G401.6 (cell line): ENCODE data around the gene RSPO4.

ENCODE experiments used
- FAIRE-seq: peaks from 2 replicates; lab custom pipeline; 2012; peaks lifted over from hg19 to GRCh38; lab: Jason Lieb, UNC

RSPO4 gene

DNA sequence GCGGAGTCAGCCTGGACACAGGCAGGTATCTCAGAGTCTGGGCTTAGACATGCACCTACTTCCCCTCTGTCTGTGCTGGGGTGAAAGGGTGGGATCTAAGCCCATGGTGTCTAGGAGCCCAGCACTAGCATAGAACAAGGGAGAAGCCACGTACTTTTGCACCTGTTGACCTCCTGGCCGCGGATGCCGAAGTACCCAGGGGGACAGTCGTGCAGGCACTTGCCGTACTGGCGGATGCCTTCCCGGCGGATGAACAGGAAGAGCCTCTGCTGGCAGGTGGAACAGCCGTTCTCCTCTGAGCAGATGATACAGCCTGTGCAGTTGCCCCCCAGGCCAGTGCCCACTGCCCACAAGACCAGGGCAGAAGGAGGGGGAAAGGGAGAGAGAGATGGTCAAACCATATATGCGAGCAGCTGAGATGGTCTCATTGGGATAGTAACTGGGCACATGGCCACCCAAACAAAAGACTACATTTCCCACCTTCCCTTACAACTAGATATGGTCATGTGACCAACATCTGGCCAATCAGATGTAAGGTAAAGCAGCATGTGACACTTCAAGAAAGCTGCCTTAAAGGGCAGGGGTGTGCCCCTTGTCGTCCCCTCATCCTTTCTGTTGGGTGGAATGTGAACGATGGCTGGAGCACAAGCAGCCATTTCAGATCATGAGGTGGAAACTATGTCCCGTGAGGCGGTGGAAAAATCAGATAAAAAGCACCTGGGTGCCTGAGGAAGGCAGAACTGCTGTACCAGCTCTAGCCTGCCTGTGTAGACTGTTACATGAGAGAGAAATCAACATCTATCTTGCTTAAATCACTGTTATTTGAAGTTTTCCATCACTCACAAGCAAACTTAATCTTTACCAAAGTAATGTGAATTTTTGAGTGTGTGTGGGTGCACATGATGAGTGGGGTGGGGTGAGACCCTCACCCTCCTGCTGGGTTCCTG is 34.0 kb downstream of the RSPO4 start:
- no peak for FAIRE-seq

DNA sequence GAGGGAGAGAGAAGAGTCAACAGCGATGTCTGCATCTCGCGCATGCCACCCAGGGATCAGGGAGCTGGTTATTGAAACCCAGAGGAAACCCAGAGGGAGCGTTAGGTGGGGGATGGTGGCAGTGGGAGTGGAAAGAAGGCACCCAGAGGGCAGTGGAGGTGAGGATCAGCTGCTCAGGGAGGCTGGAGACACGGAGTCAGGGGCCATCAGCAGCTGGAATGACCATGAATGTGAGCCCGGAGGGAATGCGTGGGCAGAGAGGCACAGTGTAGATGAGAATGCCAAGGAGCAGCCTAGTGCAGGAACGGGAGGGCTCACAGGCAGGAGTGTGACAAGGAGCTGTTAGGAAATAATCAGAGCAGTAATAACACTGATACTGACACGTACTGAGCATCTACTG is 36.2 kb downstream of the RSPO4 start:
- FAIRE-seq, result no peak

DNA sequence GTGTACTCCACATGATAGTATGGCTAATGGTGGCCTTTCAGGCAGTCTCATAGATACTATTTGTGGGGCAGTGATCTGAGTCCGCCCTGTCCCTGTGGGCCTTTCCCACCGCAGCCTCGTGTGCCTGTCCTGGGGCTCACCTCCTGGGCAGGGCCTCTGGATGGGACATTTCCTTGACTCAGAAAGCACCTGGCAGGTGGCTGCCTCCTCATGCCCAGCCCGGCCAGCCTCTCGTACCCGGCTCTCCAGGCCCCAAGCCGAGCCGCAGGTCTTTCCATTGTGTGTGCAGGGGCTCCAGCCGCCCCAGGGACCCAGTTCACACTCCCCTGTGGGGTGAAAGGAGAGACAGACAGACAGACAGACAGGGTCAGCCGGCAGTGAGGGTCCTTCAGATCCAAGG is 38.3 kb downstream of the RSPO4 start:
- FAIRE-seq, result no peak

DNA sequence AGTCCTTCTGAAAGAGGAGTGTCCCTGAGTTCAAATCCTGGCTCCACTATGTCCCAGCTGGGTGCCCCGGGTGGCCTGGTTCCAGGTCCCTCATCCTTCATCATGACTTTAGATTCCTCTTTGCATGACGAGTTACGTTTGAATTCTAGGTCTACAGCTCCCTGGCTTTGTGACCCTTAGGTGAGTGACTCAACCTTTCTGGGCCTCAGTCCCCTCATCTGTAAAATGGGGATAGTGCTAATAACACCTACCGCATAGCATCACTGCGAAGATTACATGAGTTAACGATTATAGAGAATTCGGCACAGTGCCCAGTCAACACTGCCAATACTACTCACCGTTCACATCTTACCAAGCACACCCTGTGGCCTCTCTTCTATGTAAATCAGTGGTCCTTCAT is 39.4 kb downstream of the RSPO4 start:
- no peak for FAIRE-seq

DNA sequence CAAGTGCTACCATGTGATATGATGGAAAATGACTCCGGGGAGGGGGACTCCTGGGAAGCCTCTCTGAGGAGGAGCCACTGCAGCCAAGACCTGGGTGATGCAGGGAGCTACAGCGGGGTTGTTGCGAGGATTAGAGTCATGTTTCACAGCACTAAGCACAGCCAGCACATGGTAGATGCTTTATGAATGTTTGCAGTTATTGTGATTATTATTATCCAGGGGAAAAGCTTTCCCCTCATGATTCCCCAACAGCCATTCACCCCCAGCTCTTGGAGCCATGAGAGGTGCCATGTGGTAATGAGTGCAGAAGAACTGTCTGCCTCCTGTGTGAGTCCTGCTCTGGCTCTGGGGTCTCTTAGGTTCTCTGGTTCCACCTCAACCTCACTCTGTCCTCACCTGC is 39.9 kb downstream of the RSPO4 start:
- FAIRE-seq, result no peak

DNA sequence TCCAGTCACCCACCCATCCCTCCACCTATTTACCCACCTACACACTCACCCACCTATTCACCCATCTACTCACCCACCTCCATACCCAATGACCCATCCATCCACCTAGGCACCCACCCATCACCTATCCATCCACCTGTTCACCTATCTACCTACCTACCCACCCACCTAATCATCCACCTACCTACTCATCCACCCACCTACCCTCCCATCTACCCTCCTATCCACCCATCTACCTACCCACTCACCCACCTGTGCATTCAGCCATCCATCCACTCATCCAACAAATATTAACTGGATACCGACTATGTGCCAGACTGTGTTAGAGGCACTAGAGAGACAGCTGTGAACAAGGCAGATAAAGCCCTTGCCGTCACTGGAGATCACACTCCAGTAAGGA is 40.3 kb downstream of the RSPO4 start:
- FAIRE-seq, result no peak

DNA sequence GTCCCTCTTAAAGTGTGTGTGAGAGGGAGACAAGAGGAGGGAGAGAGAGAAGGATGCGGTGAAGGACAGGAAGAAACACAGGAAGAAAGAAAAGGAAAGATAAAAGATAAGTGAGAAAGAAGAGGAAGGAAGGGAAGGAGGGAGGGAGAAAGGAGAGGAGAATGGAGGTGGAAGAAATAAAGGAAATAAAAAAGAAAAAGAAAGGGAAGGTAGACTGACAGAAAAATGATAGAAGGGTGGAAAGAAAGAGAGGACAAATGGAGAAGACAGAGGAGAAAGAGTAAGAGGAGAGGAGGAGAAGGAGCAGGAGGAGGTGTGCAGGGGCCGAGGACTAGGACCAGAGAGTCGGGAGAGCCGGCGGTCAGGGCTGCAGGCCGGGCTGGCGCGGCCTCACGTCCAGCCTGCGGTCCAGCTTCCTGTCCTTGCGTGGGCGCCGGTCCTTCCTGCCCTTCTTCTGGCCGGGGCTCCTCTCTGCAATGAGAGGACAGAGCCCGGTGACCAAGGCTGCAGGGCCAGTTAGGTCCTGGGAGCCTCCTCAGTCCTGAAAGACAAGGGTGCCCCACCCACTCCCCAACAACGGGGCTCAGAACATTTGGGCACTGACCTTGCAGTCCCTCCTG is 42.0 kb downstream of the RSPO4 start:
- FAIRE-seq, result no peak

DNA sequence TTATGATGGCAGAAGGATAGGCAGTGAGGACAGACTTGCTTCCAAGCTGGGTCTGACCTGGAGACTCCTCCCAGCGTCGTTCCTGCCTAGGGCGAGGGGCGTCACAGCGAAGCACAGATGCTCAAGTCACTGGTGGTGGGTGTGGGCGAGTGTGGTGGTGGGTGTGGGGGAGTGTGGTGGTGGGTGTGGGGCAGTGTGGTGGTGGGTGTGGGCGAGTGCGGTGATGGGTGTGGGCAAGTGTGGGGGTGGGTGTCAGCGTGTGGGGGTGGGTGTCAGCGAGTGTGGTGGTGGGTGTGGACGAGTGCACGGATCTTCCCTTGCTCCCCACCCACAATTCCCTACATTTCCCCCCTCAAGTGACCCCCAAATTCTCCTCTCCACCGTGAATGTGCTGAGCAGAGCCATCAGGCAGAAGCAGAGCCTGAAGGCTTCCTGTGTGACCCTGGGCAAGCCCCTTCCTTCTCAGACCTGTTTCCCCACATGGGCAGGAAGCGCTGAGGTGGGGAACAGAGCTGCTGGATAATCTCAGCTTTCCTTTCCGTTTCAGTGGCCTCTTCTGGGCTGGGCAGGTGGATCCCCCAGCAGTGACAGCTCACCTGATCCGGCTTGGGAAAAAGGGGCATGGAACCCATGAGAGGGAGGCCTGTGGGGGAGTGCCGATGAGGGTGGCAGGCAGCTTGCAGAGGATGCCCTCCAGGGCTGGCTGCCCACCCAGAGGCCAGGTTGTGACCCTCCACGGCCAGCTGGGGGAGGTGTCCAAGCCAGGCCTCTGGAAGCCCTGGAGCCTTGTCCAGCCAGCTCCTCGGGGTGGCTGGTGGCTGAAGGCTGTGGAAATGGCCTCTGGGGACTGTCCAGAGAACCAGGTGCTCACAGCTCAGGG is 42.9 kb downstream of the RSPO4 start:
- FAIRE-seq, result no peak

DNA sequence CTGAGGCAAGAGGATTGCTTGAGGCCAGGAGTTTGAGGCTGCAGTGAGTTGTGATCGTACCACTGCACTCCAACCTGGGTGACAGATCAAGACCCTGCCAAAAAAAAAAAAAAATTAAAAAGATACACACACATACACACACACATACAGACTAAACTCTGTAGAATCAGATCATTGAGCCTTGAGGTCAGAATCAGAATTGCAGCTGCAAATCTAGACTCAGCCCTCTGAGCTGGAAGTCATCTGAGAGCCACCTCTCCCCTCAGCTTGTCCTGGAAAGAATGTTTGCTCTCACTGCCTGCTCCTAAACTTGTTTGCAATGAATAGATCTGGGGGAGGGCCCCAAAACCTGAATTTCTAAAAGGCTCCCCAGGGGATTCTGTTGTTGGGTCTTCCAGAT is 44.6 kb downstream of the RSPO4 start:
- FAIRE-seq, result no peak

DNA sequence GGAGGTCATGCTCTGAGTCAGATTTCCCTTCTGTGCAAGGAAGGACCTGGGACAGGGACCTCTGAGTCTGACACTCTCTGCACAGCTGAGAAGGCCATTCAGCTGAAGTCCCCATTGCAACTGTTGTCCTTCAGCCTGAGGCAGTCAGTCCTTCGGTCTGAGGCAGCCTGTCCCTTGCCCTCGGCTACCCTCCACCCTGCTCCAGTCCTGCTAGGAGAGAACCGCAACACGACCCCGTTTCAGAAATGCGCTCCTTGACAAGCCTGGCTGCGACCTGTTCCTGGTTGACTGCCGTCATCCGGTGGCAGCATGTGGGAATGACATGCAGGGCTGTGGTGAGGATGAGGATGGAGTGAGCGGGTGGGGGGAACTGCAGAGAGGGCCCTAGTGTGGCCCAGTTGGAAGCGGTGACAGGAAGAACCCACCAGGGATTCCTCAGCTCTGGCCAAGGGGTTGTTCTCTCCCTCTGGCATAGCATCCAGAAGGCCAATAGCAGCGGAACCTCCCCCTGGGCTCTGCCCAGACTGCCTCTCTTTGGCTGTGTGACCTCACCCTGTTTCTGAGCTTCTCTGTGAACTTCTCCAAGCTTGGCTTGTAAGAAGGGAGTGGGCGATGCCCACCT is 45.7 kb downstream of the RSPO4 start:
- no peak for FAIRE-seq

DNA sequence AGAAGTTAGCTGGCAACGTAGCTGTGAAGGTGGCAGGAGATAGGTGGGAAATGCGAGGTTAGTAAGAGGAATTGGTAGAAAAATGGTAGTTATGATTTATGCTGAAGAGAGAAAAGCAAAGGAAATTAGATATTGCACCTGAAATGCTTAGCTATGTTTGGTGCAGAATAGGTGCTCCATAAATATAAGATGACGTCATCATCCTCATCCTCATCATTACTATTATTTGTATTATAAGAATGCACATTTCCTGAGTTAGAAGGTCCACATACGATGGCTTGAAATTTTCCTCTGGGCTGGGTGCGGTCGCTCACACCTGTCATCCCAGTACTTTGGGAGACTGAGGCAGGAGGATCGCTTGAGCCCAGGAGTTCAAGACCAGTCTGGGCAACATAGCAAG is 46.5 kb downstream of the RSPO4 start:
- FAIRE-seq, result no peak

DNA sequence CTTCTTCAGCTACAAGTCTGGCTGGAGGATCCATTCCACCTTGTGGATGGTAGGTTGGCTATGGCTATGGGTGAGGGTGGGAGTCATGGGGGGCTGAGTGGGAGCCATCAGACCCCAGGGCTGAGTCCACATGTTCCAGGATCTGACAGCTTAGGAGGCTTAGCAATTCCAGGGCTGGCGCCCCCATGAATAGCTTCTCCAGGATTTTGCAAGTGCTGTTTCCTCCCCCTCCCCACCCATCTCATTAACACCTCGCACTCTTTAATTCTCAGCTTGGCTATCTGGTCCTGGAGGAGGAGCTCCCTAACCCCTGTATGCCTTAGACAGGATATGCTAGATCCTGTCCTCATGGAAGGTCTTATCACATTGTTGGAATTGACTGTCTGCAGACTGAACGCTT is 47.0 kb downstream of the RSPO4 start:
- FAIRE-seq, result no peak

DNA sequence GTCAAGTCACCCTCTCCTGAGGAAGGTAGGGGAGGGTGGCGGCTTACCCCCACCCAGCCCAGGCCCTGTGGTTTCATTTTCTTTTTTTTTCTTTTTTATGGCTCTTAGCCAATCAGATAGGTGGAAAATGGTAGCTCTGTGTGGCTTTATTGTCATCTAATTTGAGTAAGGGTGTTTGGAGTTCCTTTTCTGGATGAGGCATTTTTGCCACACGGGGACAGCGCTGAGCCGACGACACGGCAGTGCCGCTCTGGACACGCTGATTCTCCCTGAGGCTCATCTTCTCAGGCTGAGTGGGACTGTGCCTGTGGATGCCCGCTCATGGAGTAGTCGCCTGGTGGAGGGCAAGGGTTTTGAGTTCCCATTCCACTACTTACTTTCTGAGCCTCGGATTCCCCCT is 48.4 kb downstream of the RSPO4 start:
- FAIRE-seq, result no peak

DNA sequence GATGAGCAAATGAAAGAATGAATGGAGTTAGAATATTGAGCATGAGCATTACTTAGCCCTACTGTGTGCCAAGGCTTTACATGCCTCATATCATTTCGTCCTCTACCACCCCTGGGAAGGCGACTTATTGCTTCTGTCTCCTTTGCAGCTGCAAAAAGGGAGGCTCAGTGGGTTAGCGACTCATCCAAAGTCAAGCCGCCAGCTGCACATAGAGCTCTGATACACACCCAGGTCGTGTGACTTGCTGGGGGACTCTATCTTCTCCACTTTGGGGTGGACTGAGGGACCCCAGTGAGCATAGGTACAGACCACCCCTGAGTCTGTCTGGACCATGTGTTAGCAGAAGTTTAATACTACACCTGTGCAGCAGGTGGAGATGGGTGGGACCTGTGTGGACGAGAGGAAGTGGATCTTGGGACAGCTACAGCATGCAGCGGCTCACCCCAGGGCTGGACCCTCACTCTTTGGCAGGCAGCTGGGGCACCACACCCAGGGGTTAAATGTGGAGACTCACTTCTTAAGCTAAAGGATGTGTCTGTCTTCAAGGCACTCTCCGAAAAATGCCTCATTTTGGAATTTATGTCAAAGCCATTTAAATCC is 49.8 kb downstream of the RSPO4 start:
- no peak for FAIRE-seq

DNA sequence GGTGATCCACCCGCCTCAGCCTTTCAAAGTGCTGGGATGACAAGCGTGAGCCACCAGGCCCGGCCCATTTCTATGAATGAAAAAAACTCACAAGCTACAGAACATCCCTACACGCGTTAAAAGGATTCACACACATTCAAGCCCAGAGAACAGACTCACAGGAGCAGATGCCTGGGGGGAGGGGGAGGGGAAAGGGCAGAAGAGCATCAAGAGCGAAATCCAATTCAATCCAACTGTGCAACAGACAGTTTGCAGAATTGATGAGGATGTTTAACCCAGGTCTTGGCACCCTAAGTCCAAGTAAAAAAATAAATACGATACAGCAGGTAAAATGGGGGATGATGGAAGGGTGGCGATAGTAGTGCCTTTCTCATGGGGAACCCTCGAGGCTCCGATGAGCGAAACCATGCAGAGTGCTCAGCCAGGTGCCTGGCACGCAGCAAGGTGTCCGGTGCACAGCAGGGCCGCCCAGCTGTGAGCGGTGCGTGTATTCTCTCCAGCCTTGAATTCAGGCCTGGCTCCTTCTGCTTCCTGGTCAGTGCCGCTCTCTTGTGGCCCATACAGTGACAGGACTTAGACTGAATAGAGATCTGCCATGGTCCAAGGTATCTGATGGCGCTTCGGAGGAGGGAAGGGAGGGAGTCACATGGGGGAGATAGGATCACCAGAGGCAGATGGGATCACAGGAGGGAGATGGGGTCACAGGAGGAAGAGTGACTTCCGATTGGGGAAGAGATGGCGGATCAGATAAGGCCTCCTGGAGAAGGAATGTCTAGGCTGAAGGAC is 50.5 kb downstream of the RSPO4 start:
- FAIRE-seq, result no peak

DNA sequence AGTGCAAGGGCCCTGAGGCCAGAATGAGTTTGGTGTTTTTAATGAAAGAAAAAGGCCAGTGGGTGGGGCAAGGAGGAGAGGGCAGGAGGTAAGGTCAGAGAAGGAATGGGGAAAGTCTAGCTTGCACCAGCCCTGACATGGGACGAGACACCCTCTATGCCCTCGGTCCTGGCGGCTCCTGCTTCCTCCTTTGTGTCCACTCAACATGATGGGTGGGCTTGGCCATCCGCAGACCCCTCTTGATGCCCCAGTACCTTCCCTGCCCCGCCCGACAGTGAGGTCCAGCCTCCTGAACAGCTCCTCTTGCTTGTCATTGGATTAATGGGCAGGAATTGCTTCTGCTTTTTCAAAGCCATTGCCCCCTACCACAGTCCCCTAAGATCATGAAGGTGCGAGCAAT is 52.4 kb downstream of the RSPO4 start:
- no peak for FAIRE-seq

DNA sequence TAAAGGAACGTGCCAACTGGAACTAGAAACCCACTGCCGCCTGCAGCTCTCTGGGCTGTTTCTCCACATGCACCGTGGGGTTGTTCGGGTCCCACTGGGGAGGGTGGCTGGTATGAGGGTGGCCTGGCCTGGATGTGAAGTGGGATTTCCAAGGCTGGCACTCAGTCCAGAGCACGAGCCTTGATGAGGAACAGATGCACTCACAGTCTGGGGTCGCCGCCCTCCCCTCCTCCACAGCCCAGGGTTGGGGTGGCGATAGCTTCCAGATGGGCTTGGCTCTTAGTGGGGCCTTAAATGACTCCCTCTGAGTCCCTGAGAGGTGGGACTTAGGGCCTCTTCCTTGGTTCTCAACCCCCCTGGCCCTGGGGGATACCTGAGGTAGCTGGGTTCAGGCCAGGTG is 55.3 kb downstream of the RSPO4 start:
- FAIRE-seq, result no peak

DNA sequence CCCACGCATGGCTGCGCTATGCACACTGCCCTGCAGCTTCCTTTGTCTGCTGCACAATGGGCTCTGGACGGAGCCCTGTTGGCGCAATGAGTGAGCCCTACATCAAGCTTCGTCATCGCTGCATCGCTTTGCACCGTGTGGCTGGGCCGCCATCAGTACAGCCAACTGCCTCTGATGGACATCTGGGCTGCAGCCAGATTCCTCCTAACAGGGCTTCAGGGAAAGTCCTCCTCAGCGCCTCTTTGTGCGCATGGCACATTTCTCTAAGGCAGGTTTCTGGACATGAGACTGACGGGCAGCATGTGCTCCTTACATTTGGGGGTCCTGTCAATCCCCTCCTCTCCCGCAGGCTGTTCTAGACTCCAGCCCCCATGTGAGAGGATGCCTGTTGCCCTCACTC is 56.3 kb downstream of the RSPO4 start:
- no peak for FAIRE-seq

DNA sequence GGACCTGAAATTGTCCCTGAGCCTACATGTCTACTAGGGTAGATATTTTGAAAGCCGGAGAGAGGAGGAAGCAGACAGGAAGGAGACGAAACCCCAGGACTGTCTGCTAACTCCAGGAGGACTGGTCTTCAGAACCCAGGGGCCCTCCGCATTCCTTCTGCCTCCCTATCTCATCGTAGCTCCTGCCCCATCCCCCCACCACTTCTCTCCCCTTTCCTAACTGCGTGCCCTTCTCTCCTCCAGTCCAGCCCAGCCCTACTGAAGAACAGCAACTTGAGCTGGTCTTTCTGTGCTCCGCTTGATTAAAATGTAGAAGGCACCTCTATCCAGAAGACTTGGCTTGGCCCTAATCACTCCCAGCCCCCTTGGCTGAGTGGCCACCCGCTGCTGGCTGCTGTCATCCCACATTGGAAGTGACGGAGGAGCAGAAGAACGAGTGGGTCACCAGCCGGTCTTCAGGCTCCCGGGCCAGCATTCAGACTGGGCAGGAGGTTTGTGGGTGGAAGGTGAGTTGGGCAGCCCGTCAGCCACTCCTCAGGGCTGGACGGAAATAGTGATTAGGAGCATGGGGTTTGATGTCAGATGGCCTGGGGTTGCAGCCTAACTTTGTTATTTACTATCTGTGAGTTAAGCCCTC is 57.2 kb downstream of the RSPO4 start:
- no peak for FAIRE-seq

DNA sequence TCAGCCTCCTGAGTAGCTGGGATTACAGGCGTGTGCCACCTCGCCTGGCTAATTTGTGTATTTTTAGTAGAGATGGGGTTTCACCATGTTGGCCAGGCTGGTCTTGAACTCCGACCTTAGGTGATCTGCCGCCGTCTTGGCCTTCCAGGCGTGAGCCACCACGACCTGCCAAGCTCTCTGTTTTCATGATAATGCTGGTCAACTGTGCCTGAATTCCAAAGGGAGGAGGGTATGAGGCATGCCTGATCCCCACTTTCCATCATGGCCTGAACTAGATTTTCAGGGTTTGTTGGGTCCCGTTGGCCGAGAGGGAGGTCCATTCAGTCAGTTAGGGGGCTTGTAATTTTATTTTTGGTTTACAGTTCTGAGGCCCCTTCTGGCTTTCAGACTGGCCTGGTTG is 58.0 kb downstream of the RSPO4 start:
- no peak for FAIRE-seq

DNA sequence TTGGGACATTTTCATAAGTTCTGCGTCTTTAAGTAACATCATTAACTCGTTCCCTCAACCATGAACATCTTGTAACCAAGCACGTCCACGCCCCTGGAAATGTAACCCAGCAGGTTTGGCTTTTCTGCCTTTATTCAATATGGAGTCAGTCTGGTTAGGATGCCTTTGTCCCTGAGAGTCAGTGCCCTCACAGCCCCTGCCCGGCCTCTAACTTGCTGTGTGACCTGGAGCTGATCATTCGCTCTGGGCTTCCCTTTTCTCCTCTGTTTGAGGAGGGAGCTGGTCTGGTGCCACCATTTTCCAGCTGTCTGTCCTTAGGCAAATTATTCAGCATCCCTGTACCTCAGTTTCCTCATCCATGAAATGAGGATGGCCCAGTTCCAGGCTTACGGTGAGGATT is 59.5 kb downstream of the RSPO4 start:
- FAIRE-seq, result no peak
